ENCODE measurements around the gene HOOK1. TPM values are rescaled to one million over a fixed set of nuclear protein-coding genes. Genes with fewer than 3 reads are reported as not detected.

The HOOK1 gene
- total RNA-seq, 1 donor from 2014 or later: 12.1 TPM

GRCh38 chr1:59803458-59804038 is 11.2 kb upstream of the HOOK1 start:
- Histone ChIP-seq H3K4me2 (no peak overlapping the region), H3K9ac (no peak overlapping the region), H3F3A (ENCODE audit: low read depth) (no peaks in the 10 kb centered on the region), H2AFZ (replicated peaks) (no peak overlapping the region), H4K20me1 (ENCODE audit: low read depth) (no peaks in the 10 kb centered on the region), H3K4me3 (no peak overlapping the region), H3K9me3 (ENCODE audit: low read depth) (no peaks in the 10 kb centered on the region), H3K36me3 (no peaks in the 10 kb centered on the region), H3K4me1 (peaks cover 8% of the 10 kb centered on the region), H3K27ac (no peak overlapping the region), H3K79me2 (ENCODE audit: low read depth) (no peaks in the 10 kb centered on the region), H3K27me3 (peaks cover 11% of the 10 kb centered on the region)
- Mint-ChIP-seq H3K4me1 (no peaks in the 10 kb centered on the region), H3K4me3 (no peak overlapping the region), H3K27ac (no peak overlapping the region), H3K9me3 (no peaks in the 10 kb centered on the region), H3K36me3 (no peaks in the 10 kb centered on the region), H3K27me3 (ENCODE audit: insufficient read depth, low read depth) (peaks cover 2% of the 10 kb centered on the region)
- TF ChIP-seq EZH2 (IDR thresholded peaks at IDR 0.05): no peak
- no peak for TF ChIP-seq EZH2phosphoT487 (IDR thresholded peaks at IDR 0.05)
- TF ChIP-seq CTCF (IDR thresholded peaks at IDR 0.05): no peak
- DNase-seq (ENCODE audit: low spot score): no peak

- Histone ChIP-seq H3K79me2 (ENCODE audit: low read depth) (no peaks in the 10 kb centered on the region), H2AFZ (replicated peaks) (no peak overlapping the region), H3K9ac (no peak overlapping the region), H3K27me3 (peaks cover 17% of the 10 kb centered on the region), H3F3A (ENCODE audit: low read depth) (no peaks in the 10 kb centered on the region), H3K27ac (no peak overlapping the region), H3K9me3 (ENCODE audit: low read depth) (no peaks in the 10 kb centered on the region), H3K36me3 (no peaks in the 10 kb centered on the region), H3K4me3 (no peak overlapping the region), H3K4me2 (no peak overlapping the region), H3K4me1 (peaks cover 8% of the 10 kb centered on the region), H4K20me1 (ENCODE audit: low read depth) (no peaks in the 10 kb centered on the region)
- Mint-ChIP-seq H3K4me1 (no peaks in the 10 kb centered on the region), H3K4me3 (no peak overlapping the region), H3K27ac (no peak overlapping the region), H3K9me3 (no peaks in the 10 kb centered on the region), H3K27me3 (ENCODE audit: insufficient read depth, low read depth) (peaks cover 2% of the 10 kb centered on the region), H3K36me3 (no peaks in the 10 kb centered on the region)
- no peak for DNase-seq (ENCODE audit: low spot score)
- TF ChIP-seq EZH2 (IDR thresholded peaks at IDR 0.05) (no peak), CTCF (IDR thresholded peaks at IDR 0.05) (no peak)
Measured at GRCh38 chr1:59804301-59804700, 10.4 kb upstream of the HOOK1 start.

GRCh38 chr1:59805554-59805953 is 9.2 kb upstream of the HOOK1 start:
- Histone ChIP-seq H3K9ac (no peak overlapping the region), H3K4me1 (peaks cover 8% of the 10 kb centered on the region), H4K20me1 (ENCODE audit: low read depth) (no peaks in the 10 kb centered on the region), H2AFZ (replicated peaks) (no peak overlapping the region), H3K27me3 (peaks cover 17% of the 10 kb centered on the region), H3K4me2 (no peak overlapping the region), H3K36me3 (no peaks in the 10 kb centered on the region), H3F3A (ENCODE audit: low read depth) (no peaks in the 10 kb centered on the region), H3K27ac (no peak overlapping the region), H3K9me3 (ENCODE audit: low read depth) (no peaks in the 10 kb centered on the region), H3K4me3 (no peak overlapping the region), H3K79me2 (ENCODE audit: low read depth) (no peaks in the 10 kb centered on the region)
- TF ChIP-seq EZH2phosphoT487 (IDR thresholded peaks at IDR 0.05): no peak
- no peak for TF ChIP-seq CTCF (IDR thresholded peaks at IDR 0.05)
- no peak for TF ChIP-seq EZH2 (IDR thresholded peaks at IDR 0.05)
- Mint-ChIP-seq H3K27me3 (ENCODE audit: insufficient read depth, low read depth) (peaks cover 2% of the 10 kb centered on the region), H3K4me1 (no peaks in the 10 kb centered on the region), H3K4me3 (no peak overlapping the region), H3K27ac (no peak overlapping the region), H3K36me3 (no peaks in the 10 kb centered on the region), H3K9me3 (no peaks in the 10 kb centered on the region)
- no peak for DNase-seq (ENCODE audit: low spot score)
